Measurements from ENCODE around the gene TENT5C.
A peak's percentile ranks its signal among the peaks of the same experiment; 100 is the strongest.

TENT5C gene

GRCh38 chr1:117641536-117641935, 35.7 kb downstream of the TENT5C start:
- Mint-ChIP-seq H3K9me3 (no peaks in the 10 kb centered on the region), H3K27ac (no peak overlapping the region), H3K4me3 (no peak overlapping the region), H3K4me1 (peaks cover 28% of the 10 kb centered on the region), H3K36me3 (no peaks in the 10 kb centered on the region)
- ATAC-seq (no peak), DNase-seq (ENCODE audit: low spot score in 2 of 2) (no peak)

- H3K9me3 Mint-ChIP-seq, result no peaks in the 10 kb centered on the region
- peaks cover 17% of the 10 kb centered on the region for H3K4me1 Mint-ChIP-seq
- H3K36me3 Mint-ChIP-seq, result no peaks in the 10 kb centered on the region
- H3K27ac Mint-ChIP-seq, result no peak overlapping the region
- H3K4me3 Mint-ChIP-seq, result no peak overlapping the region
- no peak for DNase-seq (ENCODE audit: low spot score in 2 of 2)
- peak; percentile 67 for ATAC-seq
Observed at GRCh38 chr1:117642963-117643362, 37.1 kb downstream of the TENT5C start.

GRCh38 chr1:117643601-117644000, 37.8 kb downstream of the TENT5C start:
- Mint-ChIP-seq H3K9me3 (no peaks in the 10 kb centered on the region), H3K27ac (no peak overlapping the region), H3K4me1 (peaks cover 22% of the 10 kb centered on the region), H3K36me3 (no peaks in the 10 kb centered on the region), H3K4me3 (no peak overlapping the region)
- no peak for ATAC-seq
- no peak for DNase-seq (ENCODE audit: low spot score in 2 of 2)

GRCh38 chr1:117644696-117645311, 39.0 kb downstream of the TENT5C start:
- ATAC-seq, result peak; percentile 83
- no peak overlapping the region for H3K4me3 Mint-ChIP-seq
- H3K27ac Mint-ChIP-seq, result no peak overlapping the region
- DNase-seq (ENCODE audit: low spot score in 2 of 2), result no peak
- no peaks in the 10 kb centered on the region for H3K9me3 Mint-ChIP-seq
- no peaks in the 10 kb centered on the region for H3K36me3 Mint-ChIP-seq
- peaks cover 29% of the 10 kb centered on the region for H3K4me1 Mint-ChIP-seq

- Mint-ChIP-seq H3K27ac (no peak overlapping the region), H3K36me3 (no peaks in the 10 kb centered on the region), H3K9me3 (no peaks in the 10 kb centered on the region), H3K4me3 (no peak overlapping the region), H3K4me1 (peaks cover 34% of the 10 kb centered on the region)
- no peak for DNase-seq (ENCODE audit: low spot score in 2 of 2)
- no peak for ATAC-seq
Observed at GRCh38 chr1:117645343-117645742, 39.5 kb downstream of the TENT5C start.

- Mint-ChIP-seq H3K4me3 (no peak overlapping the region), H3K9me3 (no peaks in the 10 kb centered on the region), H3K36me3 (peaks cover 6% of the 10 kb centered on the region), H3K27ac (no peak overlapping the region), H3K4me1 (peaks cover 42% of the 10 kb centered on the region)
- ATAC-seq (no peak), DNase-seq (ENCODE audit: low spot score in 2 of 2) (no peak)
Observed at GRCh38 chr1:117646007-117646811, 40.4 kb downstream of the TENT5C start.

- Mint-ChIP-seq H3K27ac (no peak overlapping the region), H3K4me1 (peaks cover 50% of the 10 kb centered on the region), H3K4me3 (no peak overlapping the region), H3K9me3 (no peaks in the 10 kb centered on the region), H3K36me3 (peaks cover 6% of the 10 kb centered on the region)
- no peak for DNase-seq (ENCODE audit: low spot score in 2 of 2)
- ATAC-seq, result no peak
Observed at GRCh38 chr1:117646956-117647355, 41.1 kb downstream of the TENT5C start.

- H3K4me1 Mint-ChIP-seq, result peaks cover 60% of the 10 kb centered on the region
- H3K27ac Mint-ChIP-seq, result no peak overlapping the region
- ATAC-seq, result no peak
- H3K4me3 Mint-ChIP-seq, result no peak overlapping the region
- peaks cover 8% of the 10 kb centered on the region for H3K36me3 Mint-ChIP-seq
- no peaks in the 10 kb centered on the region for H3K9me3 Mint-ChIP-seq
- DNase-seq (ENCODE audit: low spot score in 2 of 2), result no peak
Observed at GRCh38 chr1:117648015-117648414, 42.2 kb downstream of the TENT5C start.

- no peak for ATAC-seq
- peaks cover 73% of the 10 kb centered on the region for H3K4me1 Mint-ChIP-seq
- DNase-seq (ENCODE audit: low spot score in 2 of 2), result no peak
- H3K27ac Mint-ChIP-seq, result peak overlapping the region; percentile 29
- H3K36me3 Mint-ChIP-seq, result peaks cover 11% of the 10 kb centered on the region
- no peaks in the 10 kb centered on the region for H3K9me3 Mint-ChIP-seq
- H3K4me3 Mint-ChIP-seq, result no peak overlapping the region
Observed at GRCh38 chr1:117650840-117651568, 45.2 kb downstream of the TENT5C start.

GRCh38 chr1:117651616-117652015, 45.8 kb downstream of the TENT5C start:
- Mint-ChIP-seq H3K27ac (peak overlapping the region; percentile 29), H3K9me3 (no peaks in the 10 kb centered on the region), H3K36me3 (peaks cover 17% of the 10 kb centered on the region), H3K4me1 (peaks cover 79% of the 10 kb centered on the region), H3K4me3 (no peak overlapping the region)
- no peak for ATAC-seq
- DNase-seq (ENCODE audit: low spot score in 2 of 2), result no peak

- Mint-ChIP-seq H3K9me3 (no peaks in the 10 kb centered on the region), H3K27ac (peak overlapping the region; percentile 52), H3K4me3 (peak overlapping the region; percentile 73), H3K36me3 (peaks cover 18% of the 10 kb centered on the region), H3K4me1 (peaks cover 87% of the 10 kb centered on the region)
- DNase-seq (ENCODE audit: low spot score in 2 of 2) (no peak), ATAC-seq (peak; percentile 41)
Observed at GRCh38 chr1:117652421-117652820, 46.6 kb downstream of the TENT5C start.

GRCh38 chr1:117653195-117653594, 47.3 kb downstream of the TENT5C start:
- peaks cover 91% of the 10 kb centered on the region for H3K4me1 Mint-ChIP-seq
- ATAC-seq, result no peak
- H3K27ac Mint-ChIP-seq, result peak overlapping the region; percentile 86
- peak overlapping the region; percentile 73 for H3K4me3 Mint-ChIP-seq
- no peak for DNase-seq (ENCODE audit: low spot score in 2 of 2)
- no peaks in the 10 kb centered on the region for H3K9me3 Mint-ChIP-seq
- peaks cover 18% of the 10 kb centered on the region for H3K36me3 Mint-ChIP-seq

GRCh38 chr1:117653732-117654492, 48.1 kb downstream of the TENT5C start:
- H3K9me3 Mint-ChIP-seq, result no peaks in the 10 kb centered on the region
- H3K4me1 Mint-ChIP-seq, result peaks cover 93% of the 10 kb centered on the region
- ATAC-seq (peak; percentile 33), DNase-seq (ENCODE audit: low spot score in 2 of 2) (peak in 1 of 2 donors; percentile 76)
- peak overlapping the region; percentile 73 for H3K4me3 Mint-ChIP-seq
- H3K27ac Mint-ChIP-seq, result peak overlapping the region; percentile 86
- peaks cover 18% of the 10 kb centered on the region for H3K36me3 Mint-ChIP-seq

- Mint-ChIP-seq H3K27ac (peak overlapping the region; percentile 86), H3K4me1 (peaks cover 94% of the 10 kb centered on the region), H3K4me3 (peak overlapping the region; percentile 73), H3K36me3 (peaks cover 18% of the 10 kb centered on the region), H3K9me3 (no peaks in the 10 kb centered on the region)
- ATAC-seq (peak; percentile 68), DNase-seq (ENCODE audit: low spot score in 2 of 2) (peak in 1 of 2 donors; percentile 71)
Observed at GRCh38 chr1:117654493-117655219, 48.8 kb downstream of the TENT5C start.
